ENCODE results near the gene PRKAG2. TPM values are rescaled to one million over a fixed set of nuclear protein-coding genes. Genes with fewer than 3 reads are reported as not detected.

PRKAG2 gene
- total and polyA plus RNA-seq, 5 experiments from 2014 or later: 29.5 to 63.5 (median 34.1) TPM

DNA sequence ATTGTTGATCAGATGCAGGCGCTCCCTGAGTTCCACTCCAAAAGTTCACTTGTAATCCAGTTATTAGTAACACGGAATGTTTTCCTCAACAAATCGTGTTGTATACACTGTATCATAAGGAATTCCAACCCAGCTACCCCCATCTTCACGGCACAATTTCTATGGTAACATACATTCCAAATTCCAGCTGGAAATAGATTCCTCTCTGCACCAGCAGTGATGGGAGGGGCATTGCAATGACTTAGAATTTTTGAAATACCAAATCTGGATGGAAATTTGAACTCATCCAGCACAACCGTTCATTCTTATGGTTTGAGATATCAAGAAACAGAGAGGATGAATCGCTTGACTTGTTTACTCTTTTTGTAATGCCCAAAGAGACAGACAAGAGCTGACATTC, 318.3 kb downstream of the PRKAG2 start:
- no peaks in the 10 kb centered on the region for H3K27me3 Mint-ChIP-seq
- ATAC-seq (no peak), DNase-seq (no peak)
- H3K27ac Mint-ChIP-seq: peak overlapping the region in 1 of 10 donors; percentile 53
- peaks cover 0 to 73% (median 19%) of the 10 kb centered on the region in 3 donors for H3K36me3 Mint-ChIP-seq
- H3K4me3 Mint-ChIP-seq: no peak overlapping the region
- POLR2A ChIA-PET: no interaction called here
- H3K9me3 Mint-ChIP-seq: no peaks in the 10 kb centered on the region
- H3K4me1 Mint-ChIP-seq: peaks cover 0 to 15% (median 11%) of the 10 kb centered on the region in 4 donors

DNA sequence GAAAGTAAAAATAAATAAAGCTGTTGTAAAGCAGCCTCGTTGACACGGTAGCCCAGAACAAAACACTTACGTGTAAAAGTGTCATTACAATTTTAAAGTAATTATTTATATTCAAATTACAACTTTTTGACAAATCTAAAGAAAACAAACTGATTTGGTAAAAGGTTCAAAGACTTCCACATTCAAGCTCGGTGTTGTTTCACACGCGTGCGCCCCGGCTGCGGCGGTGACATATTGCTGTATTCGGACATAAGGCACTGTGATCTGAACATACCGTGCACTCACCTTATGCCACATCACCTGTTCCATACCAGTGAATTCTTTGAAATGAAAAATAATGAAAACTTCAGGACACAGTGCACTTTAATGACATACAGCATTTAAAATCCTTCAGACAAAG, 320.3 kb downstream of the PRKAG2 start:
- no peaks in the 10 kb centered on the region for H3K9me3 Mint-ChIP-seq
- no peak for ATAC-seq
- POLR2A ChIA-PET: interaction anchor here (0.9 kb wide), 1 partner anchor 256 kb away, joined by 3 read pairs; no protein-coding TSS in a partner anchor
- peaks cover 1 to 15% (median 11%) of the 10 kb centered on the region in 4 donors for H3K4me1 Mint-ChIP-seq
- no peak overlapping the region for H3K27ac Mint-ChIP-seq
- H3K36me3 Mint-ChIP-seq: peaks cover 0 to 57% (median 18%) of the 10 kb centered on the region in 3 donors
- DNase-seq: no peak
- no peaks in the 10 kb centered on the region for H3K27me3 Mint-ChIP-seq
- H3K4me3 Mint-ChIP-seq: no peak overlapping the region

DNA sequence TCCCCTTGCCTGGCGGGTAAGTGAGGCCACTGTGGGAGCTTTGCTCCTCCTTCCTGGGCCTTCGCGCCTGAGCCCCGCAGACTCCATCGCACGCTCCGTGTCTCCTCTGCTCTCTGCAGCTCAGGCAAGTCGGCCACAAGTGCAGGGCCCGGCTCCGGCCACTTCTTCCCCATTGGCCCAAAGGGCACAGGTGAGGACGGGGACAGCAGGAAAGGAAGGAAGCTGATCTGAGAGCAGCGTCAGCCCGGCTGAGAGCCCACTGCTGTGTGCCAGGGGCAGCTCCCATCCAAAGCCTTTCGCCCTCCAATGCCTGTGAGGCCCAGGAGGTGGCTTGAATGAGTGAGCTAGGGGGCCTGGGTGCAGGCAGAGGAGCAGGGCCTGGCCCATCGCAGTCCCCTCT, 323.6 kb downstream of the PRKAG2 start:
- Mint-ChIP-seq H3K4me1 (peaks cover 1 to 10% (median 7%) of the 10 kb centered on the region in 4 donors), H3K27me3 (peaks cover 0 to 1% (median 0%) of the 10 kb centered on the region in 5 donors), H3K9me3 (no peaks in the 10 kb centered on the region), H3K27ac (peak overlapping the region in 1 of 10 donors; percentile 83), H3K4me3 (no peak overlapping the region), H3K36me3 (peaks cover 0 to 29% (median 12%) of the 10 kb centered on the region in 3 donors)
- POLR2A ChIA-PET: interaction anchor here (0.8 kb wide), 1 partner anchor 34 kb away, joined by 3 read pairs; the partner anchor contains the start of gene RHEB
- DNase-seq (no peak), ATAC-seq (no peak)

DNA sequence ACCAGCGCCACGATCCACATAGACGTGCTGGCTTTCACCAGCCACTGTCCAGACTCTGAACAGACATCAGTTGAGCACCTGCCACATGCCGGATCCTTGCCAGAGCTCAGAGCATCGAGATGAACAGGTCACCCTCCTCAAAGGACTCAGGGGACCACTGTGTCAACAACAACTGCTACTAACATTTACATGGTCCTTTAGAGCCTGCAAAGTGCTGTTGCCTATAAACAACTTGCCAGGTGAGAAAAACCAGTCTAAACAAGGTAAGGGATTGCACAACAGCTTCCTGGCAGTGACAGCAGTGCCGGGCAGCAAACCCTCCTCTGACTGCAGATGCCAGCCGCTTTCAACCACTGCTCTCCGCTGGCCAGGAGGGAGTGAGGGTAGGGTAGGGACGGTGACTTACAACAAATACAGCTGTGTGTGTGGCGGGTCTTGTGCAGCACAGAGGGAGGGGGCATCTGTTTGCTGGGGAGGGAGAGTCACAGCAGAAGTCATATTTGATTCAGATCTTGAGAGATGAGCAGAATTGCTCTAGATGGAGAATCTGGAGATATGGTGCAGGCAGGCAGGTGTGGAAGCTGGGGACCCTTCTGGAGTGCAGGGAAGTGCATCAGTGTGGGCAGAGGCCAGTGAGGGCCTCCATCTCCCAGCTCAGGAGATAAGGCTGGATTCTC, 324.4 kb downstream of the PRKAG2 start:
- peaks cover 0 to 20% (median 10%) of the 10 kb centered on the region in 3 donors for H3K36me3 Mint-ChIP-seq
- H3K4me1 Mint-ChIP-seq: peaks cover 1 to 10% (median 7%) of the 10 kb centered on the region in 4 donors
- no peak overlapping the region for H3K4me3 Mint-ChIP-seq
- no peak for DNase-seq
- H3K9me3 Mint-ChIP-seq: no peaks in the 10 kb centered on the region
- POLR2A ChIA-PET: interaction anchor here (0.8 kb wide), 1 partner anchor 33 kb away, joined by 3 read pairs; the partner anchor contains the start of gene RHEB
- H3K27me3 Mint-ChIP-seq: peaks cover 0 to 1% (median 0%) of the 10 kb centered on the region in 5 donors
- ATAC-seq: no peak
- H3K27ac Mint-ChIP-seq: peak overlapping the region in 5 of 10 donors; percentile 36 to 83 (median 53)

DNA sequence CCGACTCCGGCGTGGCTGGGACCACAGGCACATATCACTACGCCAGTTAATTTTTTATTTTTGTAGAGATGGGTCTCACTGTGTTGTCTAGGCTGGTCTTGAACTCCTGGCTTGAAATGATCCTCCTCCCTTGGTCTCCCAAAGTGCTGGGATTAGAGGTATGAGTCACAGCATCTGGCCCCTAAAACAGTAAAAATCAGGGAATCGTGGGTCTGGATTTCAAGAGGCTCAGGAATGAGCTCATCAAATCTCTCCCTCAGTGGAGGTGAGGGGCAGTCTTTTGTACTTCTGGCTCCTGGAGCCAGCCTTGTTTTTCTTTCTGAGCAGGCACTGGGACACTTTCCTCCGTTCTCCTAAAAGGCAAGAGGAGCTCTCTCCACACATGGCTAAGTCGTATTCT, 325.1 kb downstream of the PRKAG2 start:
- POLR2A ChIA-PET: no interaction called here
- no peak for DNase-seq
- H3K27ac Mint-ChIP-seq: peak overlapping the region in 1 of 10 donors; percentile 40
- ATAC-seq: no peak
- peaks cover 0 to 13% (median 6%) of the 10 kb centered on the region in 3 donors for H3K36me3 Mint-ChIP-seq
- H3K4me1 Mint-ChIP-seq: peaks cover 1 to 10% (median 7%) of the 10 kb centered on the region in 4 donors
- no peak overlapping the region for H3K4me3 Mint-ChIP-seq
- peaks cover 0 to 4% (median 0%) of the 10 kb centered on the region in 5 donors for H3K27me3 Mint-ChIP-seq
- no peaks in the 10 kb centered on the region for H3K9me3 Mint-ChIP-seq

DNA sequence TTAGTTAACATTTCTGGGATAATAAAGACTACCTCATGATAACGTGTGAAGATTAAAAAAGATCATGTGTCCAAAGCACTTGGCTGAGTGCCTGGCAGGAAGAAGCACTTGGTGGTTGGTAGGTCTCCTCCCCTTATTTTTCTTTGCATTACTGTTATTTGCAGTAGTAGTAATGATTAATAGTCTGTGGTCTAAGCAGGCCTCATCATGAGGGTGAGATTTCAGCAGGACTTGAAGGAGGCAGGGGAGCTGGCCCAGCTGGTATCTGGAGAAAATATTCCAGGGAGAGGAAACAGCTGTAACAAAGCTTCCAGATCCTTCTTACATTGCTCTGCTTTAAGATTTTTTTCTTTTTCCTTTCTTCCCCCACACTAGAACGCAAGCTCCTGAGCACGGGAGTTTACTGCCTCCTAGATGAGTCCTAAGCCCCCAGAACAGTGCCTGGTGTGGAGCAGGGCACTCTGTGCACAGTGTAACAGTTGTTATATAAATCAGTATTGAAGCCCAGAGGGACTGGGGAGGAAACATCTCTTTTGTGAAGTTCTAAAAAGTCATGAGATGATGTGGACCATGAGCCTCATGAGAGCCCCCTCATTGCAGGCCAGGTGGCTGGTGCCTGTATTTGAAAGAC, 326.1 kb downstream of the PRKAG2 start:
- Mint-ChIP-seq H3K9me3 (no peaks in the 10 kb centered on the region), H3K4me1 (peaks cover 1 to 10% (median 7%) of the 10 kb centered on the region in 4 donors), H3K27me3 (peaks cover 4 to 11% (median 8%) of the 10 kb centered on the region in 5 donors), H3K4me3 (no peak overlapping the region), H3K27ac (peak overlapping the region in 1 of 10 donors; percentile 76), H3K36me3 (peaks cover 0 to 3% (median 0%) of the 10 kb centered on the region in 3 donors)
- POLR2A ChIA-PET: interaction anchor here (0.7 kb wide), 1 partner anchor 127 kb away, joined by 3 read pairs; no protein-coding TSS in a partner anchor
- DNase-seq: no peak
- no peak for ATAC-seq

DNA sequence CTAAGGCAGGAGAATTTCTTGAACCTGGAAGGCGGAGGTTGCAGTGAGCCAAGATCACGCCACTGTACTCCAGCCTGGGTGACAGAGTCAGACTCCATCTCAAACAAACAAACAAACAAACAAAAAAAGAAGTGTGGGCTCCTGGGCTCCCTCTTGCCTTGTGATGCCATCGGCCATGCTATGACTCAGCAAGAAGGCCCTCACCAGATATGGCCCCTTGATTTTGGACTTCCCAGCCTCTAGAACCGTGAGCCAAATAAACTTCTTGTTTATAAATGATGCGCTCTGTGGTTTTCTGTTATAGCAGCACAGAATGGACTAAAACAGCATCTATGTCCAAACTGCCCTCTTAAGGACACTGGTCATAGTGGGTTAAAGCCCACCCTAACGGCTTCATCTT, 327.3 kb downstream of the PRKAG2 start:
- POLR2A ChIA-PET: interaction anchor here (0.7 kb wide), 1 partner anchor 35 kb away, joined by 3 read pairs; no protein-coding TSS in a partner anchor
- no peak for DNase-seq
- H3K36me3 Mint-ChIP-seq: no peaks in the 10 kb centered on the region
- ATAC-seq: no peak
- H3K4me1 Mint-ChIP-seq: peaks cover 1 to 10% (median 7%) of the 10 kb centered on the region in 4 donors
- H3K27me3 Mint-ChIP-seq: peaks cover 4 to 15% (median 13%) of the 10 kb centered on the region in 5 donors
- no peak overlapping the region for H3K4me3 Mint-ChIP-seq
- H3K27ac Mint-ChIP-seq: no peak overlapping the region
- H3K9me3 Mint-ChIP-seq: no peaks in the 10 kb centered on the region

DNA sequence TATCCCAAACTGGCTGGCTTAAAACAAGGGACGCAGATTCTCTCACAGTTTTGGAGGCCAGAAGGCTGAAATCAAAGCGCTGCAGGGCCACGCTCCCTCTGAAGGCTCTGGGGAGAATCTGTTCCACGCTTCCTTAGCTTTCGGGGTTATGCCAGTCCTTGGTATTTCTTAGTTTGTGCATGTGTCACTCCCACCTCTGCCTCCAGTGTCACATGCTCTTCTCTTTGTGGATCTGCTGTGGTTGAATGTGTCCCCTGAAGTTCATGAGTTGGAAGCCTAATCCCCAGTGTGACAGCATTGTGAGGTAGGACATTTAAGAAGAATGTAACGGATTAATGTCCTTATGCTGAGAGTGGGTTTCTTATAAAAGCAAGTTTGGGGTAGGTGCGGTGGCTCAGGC, 327.8 kb downstream of the PRKAG2 start:
- no peak for ATAC-seq
- no peak overlapping the region for H3K4me3 Mint-ChIP-seq
- H3K9me3 Mint-ChIP-seq: no peaks in the 10 kb centered on the region
- peak overlapping the region in 1 of 10 donors; percentile 43 for H3K27ac Mint-ChIP-seq
- DNase-seq: no peak
- POLR2A ChIA-PET: no interaction called here
- no peaks in the 10 kb centered on the region for H3K36me3 Mint-ChIP-seq
- peaks cover 4 to 21% (median 13%) of the 10 kb centered on the region in 5 donors for H3K27me3 Mint-ChIP-seq
- H3K4me1 Mint-ChIP-seq: peaks cover 1 to 10% (median 7%) of the 10 kb centered on the region in 4 donors

DNA sequence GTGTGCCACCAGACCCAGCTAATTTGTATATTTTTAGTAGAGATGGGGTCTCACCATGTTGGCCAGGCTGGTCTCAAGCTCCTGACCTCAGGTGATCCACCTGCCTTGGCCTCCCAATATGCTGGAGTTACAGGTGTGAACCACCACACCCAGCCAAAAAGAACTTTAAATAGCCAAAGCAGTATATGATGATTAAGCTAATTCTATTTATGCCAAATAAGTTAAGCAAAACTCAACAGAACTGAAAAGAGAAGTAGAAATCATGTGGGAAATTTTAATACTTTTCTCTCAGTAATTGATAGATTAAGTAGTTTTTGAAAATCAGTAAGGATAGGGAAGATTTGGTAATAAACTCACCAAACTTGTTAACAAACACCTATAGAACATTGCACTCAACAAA, 332.7 kb downstream of the PRKAG2 start:
- no peaks in the 10 kb centered on the region for H3K36me3 Mint-ChIP-seq
- no peak for ATAC-seq
- peaks cover 2 to 31% (median 21%) of the 10 kb centered on the region in 5 donors for H3K27me3 Mint-ChIP-seq
- H3K4me1 Mint-ChIP-seq: no peaks in the 10 kb centered on the region
- no peak overlapping the region for H3K27ac Mint-ChIP-seq
- DNase-seq: no peak
- no peak overlapping the region for H3K4me3 Mint-ChIP-seq
- POLR2A ChIA-PET: no interaction called here
- H3K9me3 Mint-ChIP-seq: no peaks in the 10 kb centered on the region

DNA sequence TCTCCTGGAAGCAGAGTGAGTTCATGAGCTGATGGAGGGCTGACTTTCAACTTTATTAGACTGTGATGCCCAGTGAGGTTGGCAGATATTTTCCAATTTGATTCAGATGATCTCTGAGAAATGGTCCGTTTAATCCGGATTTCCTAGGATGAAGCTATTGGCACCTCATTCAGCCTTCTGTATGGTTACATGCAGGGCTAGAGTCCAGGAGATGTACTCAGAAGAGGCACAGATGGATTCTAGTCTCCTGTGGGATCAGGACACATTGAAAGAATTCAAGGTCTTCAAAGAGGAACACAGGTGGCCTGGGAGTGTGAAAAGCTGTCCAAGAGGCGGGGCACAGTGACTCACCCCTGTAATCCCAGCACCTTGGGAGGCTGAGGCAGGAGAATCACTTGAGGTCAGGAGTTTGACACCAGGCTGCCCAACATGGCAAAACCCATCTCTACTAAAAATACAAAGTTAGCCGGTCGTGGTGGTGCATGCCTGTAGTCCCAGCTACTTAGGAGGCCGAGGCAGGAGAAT, 334.2 kb downstream of the PRKAG2 start:
- peaks cover 2 to 31% (median 22%) of the 10 kb centered on the region in 5 donors for H3K27me3 Mint-ChIP-seq
- no peak for ATAC-seq
- H3K27ac Mint-ChIP-seq: no peak overlapping the region
- no peak overlapping the region for H3K4me3 Mint-ChIP-seq
- no peak for DNase-seq
- peaks cover 6 to 7% (median 6%) of the 10 kb centered on the region in 4 donors for H3K4me1 Mint-ChIP-seq
- H3K9me3 Mint-ChIP-seq: no peaks in the 10 kb centered on the region
- no peaks in the 10 kb centered on the region for H3K36me3 Mint-ChIP-seq
- POLR2A ChIA-PET: no interaction called here

DNA sequence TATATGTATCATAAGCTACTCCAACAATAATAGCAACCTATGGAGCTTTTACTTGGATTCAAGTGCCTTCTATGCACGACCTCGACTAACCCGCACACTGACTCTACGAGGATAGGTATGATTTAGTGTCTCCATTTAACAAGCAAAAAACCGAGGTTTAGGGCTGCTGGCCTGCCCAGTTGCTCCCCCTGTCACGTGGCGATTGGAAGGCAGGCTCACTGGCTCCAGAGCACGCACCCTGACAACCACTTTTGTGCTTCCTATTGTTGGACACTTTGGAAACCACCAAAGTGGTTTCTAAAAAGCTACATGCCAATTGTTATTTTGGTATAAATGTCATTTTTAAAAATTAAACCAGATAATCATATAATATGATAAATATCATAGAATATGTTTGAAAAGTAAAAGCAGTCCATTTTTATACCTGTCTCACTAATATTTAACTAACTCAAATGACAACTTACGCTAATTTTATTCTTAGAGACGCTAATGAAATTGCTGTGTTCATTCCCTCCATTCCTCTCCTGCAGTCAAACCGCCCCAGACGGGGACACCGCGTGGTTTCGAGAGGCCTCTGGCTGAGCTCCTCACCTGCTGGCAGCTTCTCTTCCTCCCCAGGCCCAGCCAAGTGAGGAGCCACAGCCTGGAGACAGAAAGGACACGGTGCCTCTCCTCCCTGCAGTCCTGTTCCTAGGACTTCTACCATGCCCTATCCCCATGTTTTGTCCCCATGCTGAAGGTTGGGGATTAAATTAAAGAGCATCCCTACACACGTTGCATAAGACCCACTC, 335.0 kb downstream of the PRKAG2 start:
- H3K4me1 Mint-ChIP-seq: peaks cover 6 to 11% (median 7%) of the 10 kb centered on the region in 4 donors
- ATAC-seq (no peak), DNase-seq (no peak)
- peaks cover 0 to 31% (median 20%) of the 10 kb centered on the region in 5 donors for H3K27me3 Mint-ChIP-seq
- H3K9me3 Mint-ChIP-seq: peaks cover 0 to 1% (median 0%) of the 10 kb centered on the region in 9 donors
- POLR2A ChIA-PET: no interaction called here
- no peak overlapping the region for H3K4me3 Mint-ChIP-seq
- no peaks in the 10 kb centered on the region for H3K36me3 Mint-ChIP-seq
- H3K27ac Mint-ChIP-seq: no peak overlapping the region

DNA sequence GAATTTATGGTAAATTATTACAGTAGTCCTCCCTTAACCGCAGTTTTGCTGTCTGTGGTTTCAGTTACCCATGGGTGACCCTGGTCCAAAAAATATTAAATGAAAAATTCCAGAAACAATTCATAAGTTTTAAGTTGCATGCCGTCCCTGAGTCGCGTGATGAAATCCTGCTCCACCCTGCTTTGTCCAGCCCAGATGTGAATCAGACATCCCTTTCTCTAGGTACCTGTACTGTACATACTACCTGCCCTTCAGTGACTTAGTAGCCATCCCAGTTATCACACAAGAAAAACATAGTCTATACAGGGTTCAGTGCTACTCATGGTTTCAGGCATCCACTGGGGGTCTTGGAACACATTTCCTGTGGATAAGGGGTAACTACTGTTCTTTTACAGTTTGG, 336.8 kb downstream of the PRKAG2 start:
- POLR2A ChIA-PET: no interaction called here
- DNase-seq (no peak), ATAC-seq (no peak)
- Mint-ChIP-seq H3K27ac (no peak overlapping the region), H3K27me3 (peaks cover 2 to 20% (median 15%) of the 10 kb centered on the region in 5 donors), H3K4me3 (no peak overlapping the region), H3K36me3 (peaks cover 0 to 2% (median 0%) of the 10 kb centered on the region in 3 donors), H3K9me3 (peaks cover 0 to 2% (median 0%) of the 10 kb centered on the region in 9 donors), H3K4me1 (peaks cover 6 to 11% (median 7%) of the 10 kb centered on the region in 4 donors)
